ENCODE results near the gene ZNF320. TPM values are rescaled to one million over a fixed set of nuclear protein-coding genes. Genes with fewer than 3 reads are reported as not detected.
"Not testable (repeated sequence)": the region's sequence is repeated elsewhere in the genome, so short reads cannot be mapped to it uniquely, and the experiment has no call there.

Gene ZNF320
- total and polyA plus RNA-seq, 7 donors, result 2.1 to 8.8 (median 6.5) TPM

GRCh38 chr19:52938761-52939160 is 41.3 kb upstream of the ZNF320 start:
- ATAC-seq (no peak), DNase-seq (no peak)
- H3K4me3 ChIP-seq, result no peak overlapping the region
- H3K27me3 ChIP-seq (ENCODE audit: insufficient read depth in 3 of 3, low read length in 2 of 3), result no peaks in the 10 kb centered on the region
- 52 to 73% (median 53%) methylated on average over 5 of the region's 5 CpGs for WGBS, 3 donors
- no peaks in the 10 kb centered on the region for H3K36me3 ChIP-seq (ENCODE audit: insufficient read depth in 1 of 2, low read depth in 1 of 2)
- H3K9me3 ChIP-seq, result no peaks in the 10 kb centered on the region
- H3K27ac ChIP-seq, result no peak overlapping the region
- peaks cover 6% of the 10 kb centered on the region for H3K4me1 ChIP-seq
- no peak for TF ChIP-seq CTCF (IDR thresholded peaks at IDR 0.05)
- intact Hi-C loops (cut with DNase I), result no loop called here

GRCh38 chr19:52936954-52937325 is 39.5 kb upstream of the ZNF320 start:
- H3K36me3 ChIP-seq (ENCODE audit: insufficient read depth in 1 of 2, low read depth in 1 of 2), result no peaks in the 10 kb centered on the region
- no peaks in the 10 kb centered on the region for H3K9me3 ChIP-seq
- no peak for TF ChIP-seq CTCF (IDR thresholded peaks at IDR 0.05)
- DNase-seq (no peak), ATAC-seq (no peak)
- WGBS, 3 donors, result 89 to 92% (median 90%) methylated on average over 7 of the region's 7 CpGs
- no peaks in the 10 kb centered on the region for H3K27me3 ChIP-seq (ENCODE audit: insufficient read depth in 3 of 3, low read length in 2 of 3)
- intact Hi-C loops (cut with DNase I), result no loop called here
- no peaks in the 10 kb centered on the region for H3K4me1 ChIP-seq
- H3K27ac ChIP-seq, result no peak overlapping the region
- no peak overlapping the region for H3K4me3 ChIP-seq

GRCh38 chr19:52936151-52936953 is 38.9 kb upstream of the ZNF320 start:
- no peak for DNase-seq
- no peaks in the 10 kb centered on the region for H3K36me3 ChIP-seq (ENCODE audit: insufficient read depth in 1 of 2, low read depth in 1 of 2)
- H3K27me3 ChIP-seq (ENCODE audit: insufficient read depth in 3 of 3, low read length in 2 of 3), result no peaks in the 10 kb centered on the region
- H3K4me3 ChIP-seq, result no peak overlapping the region
- no peaks in the 10 kb centered on the region for H3K4me1 ChIP-seq
- no peak overlapping the region for H3K27ac ChIP-seq
- intact Hi-C loops (cut with DNase I), result no loop called here
- WGBS, 3 donors, result 80 to 84% (median 83%) methylated on average over 12 of the region's 12 CpGs
- no peak for TF ChIP-seq CTCF (IDR thresholded peaks at IDR 0.05)
- no peaks in the 10 kb centered on the region for H3K9me3 ChIP-seq
- ATAC-seq, result no peak

GRCh38 chr19:52935434-52935833 is 38.0 kb upstream of the ZNF320 start:
- no peak for ATAC-seq
- Histone ChIP-seq H3K4me3 (no peak overlapping the region), H3K27me3 (ENCODE audit: insufficient read depth in 3 of 3, low read length in 2 of 3) (no peaks in the 10 kb centered on the region), H3K36me3 (ENCODE audit: insufficient read depth in 1 of 2, low read depth in 1 of 2) (no peaks in the 10 kb centered on the region), H3K9me3 (no peaks in the 10 kb centered on the region), H3K27ac (no peak overlapping the region), H3K4me1 (no peaks in the 10 kb centered on the region)
- no peak for TF ChIP-seq CTCF (IDR thresholded peaks at IDR 0.05)
- DNase-seq, result no peak
- intact Hi-C loops (cut with DNase I), result no loop called here
- 82 to 92% (median 92%) methylated on average over 8 of the region's 8 CpGs for WGBS, 3 donors

GRCh38 chr19:52924641-52925040 is 27.2 kb upstream of the ZNF320 start:
- peaks cover 0 to 10% of the 10 kb centered on the region in 2 donors for H3K36me3 ChIP-seq (ENCODE audit: insufficient read depth in 1 of 2, low read depth in 1 of 2)
- intact Hi-C loops (cut with DNase I); ATAC-seq: not testable (repeated sequence)

More at GRCh38 chr19:52924641-52925040, 27.2 kb upstream of the ZNF320 start:
- H3K27me3 ChIP-seq (ENCODE audit: insufficient read depth in 3 of 3, low read length in 2 of 3); H3K9me3 ChIP-seq; H3K4me3 ChIP-seq; H3K27ac ChIP-seq; H3K4me1 ChIP-seq; DNase-seq: not testable (repeated sequence)
- WGBS, 3 donors, result 88 to 90% (median 88%) methylated on average over 9 of the region's 9 CpGs

All from psoas muscle (tissue), 8 donors.